Hindlimb muscle (tissue), 1 donor: ENCODE results near the gene MPRIP. TPM values are rescaled to one million over a fixed set of nuclear protein-coding genes. Genes with fewer than 3 reads are reported as not detected.
"Not testable (repeated sequence)": the region's sequence is repeated elsewhere in the genome, so short reads cannot be mapped to it uniquely, and the experiment has no call there.

Experiments
- DNase-seq: peaks from one replicate; pipeline ENCODE4 v3.0.0-alpha.2; 2013
- polyA plus RNA-seq: library from polyadenylated mRNA; unstranded; fragments of 120-200 nt; gene quantifications from one replicate; pipeline ENCODE4 v1.2.1, GENCODE V29; 2013; ENCODE audit not compliant: insufficient read length

Gene MPRIP
- polyA plus RNA-seq, 1 donor = 228 TPM

GRCh38 chr17:17014748-17015124, 27.5 kb upstream of the MPRIP start:
- DNase-seq = not testable (repeated sequence)

GRCh38 chr17:17015230-17015629, 27.0 kb upstream of the MPRIP start:
- no peak for DNase-seq

GRCh38 chr17:17016199-17017197, 25.8 kb upstream of the MPRIP start:
- not testable (repeated sequence) for DNase-seq

- DNase-seq = no peak
Measured at GRCh38 chr17:17017343-17018014, 24.8 kb upstream of the MPRIP start.

GRCh38 chr17:17018021-17018441, 24.2 kb upstream of the MPRIP start:
- no peak for DNase-seq

- no peak for DNase-seq
Measured at GRCh38 chr17:17018612-17019429, 23.4 kb upstream of the MPRIP start.

GRCh38 chr17:17019430-17019762, 22.9 kb upstream of the MPRIP start:
- no peak for DNase-seq

- DNase-seq = no peak
Measured at GRCh38 chr17:17019891-17020456, 22.3 kb upstream of the MPRIP start.

- no peak for DNase-seq
Measured at GRCh38 chr17:17020821-17021193, 21.4 kb upstream of the MPRIP start.

- DNase-seq = no peak
Measured at GRCh38 chr17:17021194-17021863, 20.9 kb upstream of the MPRIP start.

- DNase-seq = no peak
Measured at GRCh38 chr17:17022011-17022410, 20.2 kb upstream of the MPRIP start.

GRCh38 chr17:17022456-17022855, 19.8 kb upstream of the MPRIP start:
- no peak for DNase-seq

GRCh38 chr17:17024778-17025300, 17.4 kb upstream of the MPRIP start:
- DNase-seq = no peak

GRCh38 chr17:17025621-17026020, 16.6 kb upstream of the MPRIP start:
- no peak for DNase-seq

- no peak for DNase-seq
Measured at GRCh38 chr17:17026163-17026562, 16.1 kb upstream of the MPRIP start.

GRCh38 chr17:17027442-17028058, 14.7 kb upstream of the MPRIP start:
- no peak for DNase-seq

- peak; percentile 45 for DNase-seq
Measured at GRCh38 chr17:17028059-17028877, 14.0 kb upstream of the MPRIP start.

GRCh38 chr17:17028878-17029535, 13.2 kb upstream of the MPRIP start:
- no peak for DNase-seq

- no peak for DNase-seq
Measured at GRCh38 chr17:17029938-17030337, 12.3 kb upstream of the MPRIP start.
